PC-9 (cell line): ENCODE results near the gene EPC2.

Experiments
- CTCF ChIP-seq: fragments of 200-600 bp; sonication (generic); conservative IDR thresholded peaks from 2 replicates; pipeline ENCODE4 v1.6.1; 2017; ENCODE audit warnings: mixed run types, antibody characterized with exemption, mild to moderate bottlenecking, moderate library complexity
- EZH2 ChIP-seq: fragments of 200-600 bp; sonication (generic); IDR thresholded peaks from 2 replicates; pipeline ENCODE4 v1.8.0; 2017; ENCODE audit warnings: antibody characterized with exemption, low read depth

DNA sequence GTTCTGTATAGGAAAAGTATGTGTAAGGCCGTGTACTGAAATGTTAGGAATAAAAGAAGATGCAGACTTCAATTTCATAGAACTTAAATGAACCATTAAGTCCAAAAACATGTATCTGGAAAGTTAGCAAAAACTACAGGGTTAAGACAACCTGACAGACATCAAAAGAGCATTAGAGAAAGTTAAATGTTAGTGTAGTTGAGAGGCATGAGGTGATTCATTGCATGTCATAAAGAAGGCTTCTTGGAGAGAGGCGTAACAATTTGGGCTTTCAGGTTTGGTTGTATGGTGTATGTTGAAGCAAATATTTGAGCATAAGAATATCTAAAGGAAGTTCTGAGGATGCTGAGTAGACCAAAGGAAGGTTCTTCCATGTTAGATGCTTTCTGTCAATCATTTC, 6.3 kb downstream of the EPC2 start:
- TF ChIP-seq CTCF (no peak), EZH2 (no peak)
